Raji (cell line): Measurements from ENCODE around the gene ARHGDIA.

Source experiments
- POLR2A ChIP-seq: IDR thresholded peaks from 2 replicates; pipeline ENCODE4 v1.6.1; 2011; ENCODE audit warnings: low read depth, low read length, control low read depth; ENCODE audit not compliant: insufficient read depth

Gene ARHGDIA

DNA sequence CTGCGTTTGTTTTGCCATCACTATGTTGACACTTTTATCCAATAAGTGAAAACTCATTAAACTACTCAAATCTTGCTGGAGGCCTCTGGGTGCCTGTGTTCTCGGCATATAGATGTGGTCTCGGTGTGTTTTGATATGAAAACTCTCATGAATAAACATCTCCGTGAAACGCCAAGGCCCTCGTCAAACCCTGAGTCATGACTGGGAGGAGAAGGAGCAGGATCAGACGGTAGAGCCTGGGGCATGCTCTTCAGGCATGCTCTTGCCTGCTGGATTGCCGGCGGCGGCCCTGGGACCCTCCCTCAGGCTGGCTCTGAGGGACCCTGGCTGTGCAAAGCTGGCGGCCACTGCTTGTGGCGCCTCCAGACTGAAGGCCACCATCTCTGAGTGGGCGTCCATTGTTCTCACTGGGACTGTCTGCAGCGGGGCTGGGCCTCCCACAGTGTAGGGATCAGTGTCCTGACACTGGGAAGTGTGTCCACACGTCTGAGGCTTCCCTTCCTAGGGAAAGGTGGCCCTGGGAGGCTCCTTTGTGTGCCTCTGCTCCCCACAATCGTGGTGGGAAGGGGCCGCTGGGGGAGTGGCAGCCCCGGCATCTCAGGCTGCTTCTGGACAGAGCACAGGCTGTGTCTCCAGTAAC, 29.2 kb upstream of the ARHGDIA start:
- no peak for TF ChIP-seq POLR2A

DNA sequence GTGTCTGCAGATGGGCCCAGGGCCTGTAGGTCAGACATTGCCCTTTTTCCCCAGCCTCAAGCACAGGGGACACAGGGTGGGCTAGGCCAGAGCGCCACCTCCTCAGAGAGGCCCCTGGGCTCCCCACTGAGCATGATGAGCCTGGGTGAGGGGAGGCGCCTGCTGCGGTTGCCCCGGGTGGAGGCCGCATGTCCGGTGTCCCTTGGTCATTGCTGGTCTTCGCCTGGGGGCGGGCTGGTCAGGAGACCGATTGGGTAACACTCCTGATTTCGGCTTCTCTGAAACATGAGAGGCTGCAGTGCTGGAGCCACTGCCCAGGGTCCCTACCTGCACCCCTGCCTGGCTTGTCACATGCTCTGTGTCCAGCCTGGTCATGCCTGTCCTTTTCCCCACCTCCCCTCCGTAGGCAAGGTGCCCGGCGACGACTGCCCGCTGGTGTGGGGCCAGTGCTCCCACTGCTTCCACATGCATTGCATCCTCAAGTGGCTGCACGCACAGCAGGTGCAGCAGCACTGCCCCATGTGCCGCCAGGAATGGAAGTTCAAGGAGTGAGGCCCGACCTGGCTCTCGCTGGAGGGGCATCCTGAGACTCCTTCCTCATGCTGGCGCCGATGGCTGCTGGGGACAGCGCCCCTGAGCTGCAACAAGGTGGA, 28.5 kb upstream of the ARHGDIA start:
- TF ChIP-seq POLR2A = no peak

DNA sequence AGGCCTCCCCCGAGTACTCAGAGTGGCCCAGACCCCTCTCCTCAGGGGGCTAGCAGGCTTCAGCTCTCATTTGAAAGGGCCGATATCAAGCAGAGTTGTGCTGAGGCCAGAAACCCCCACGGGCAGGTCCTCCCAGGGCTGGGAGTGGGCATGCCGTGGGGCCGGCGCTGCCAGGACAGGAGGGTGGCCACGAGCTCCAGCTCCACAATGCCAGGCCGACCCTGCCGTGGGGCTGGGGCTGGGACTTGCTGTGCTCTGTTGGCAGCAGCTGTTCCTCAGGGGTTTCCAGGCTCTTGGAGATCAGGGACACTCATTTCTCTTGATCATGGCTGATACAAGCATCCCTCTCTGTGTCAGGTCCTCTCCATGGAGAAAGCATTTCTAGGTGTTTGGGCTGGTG, 27.7 kb upstream of the ARHGDIA start:
- no peak for TF ChIP-seq POLR2A

DNA sequence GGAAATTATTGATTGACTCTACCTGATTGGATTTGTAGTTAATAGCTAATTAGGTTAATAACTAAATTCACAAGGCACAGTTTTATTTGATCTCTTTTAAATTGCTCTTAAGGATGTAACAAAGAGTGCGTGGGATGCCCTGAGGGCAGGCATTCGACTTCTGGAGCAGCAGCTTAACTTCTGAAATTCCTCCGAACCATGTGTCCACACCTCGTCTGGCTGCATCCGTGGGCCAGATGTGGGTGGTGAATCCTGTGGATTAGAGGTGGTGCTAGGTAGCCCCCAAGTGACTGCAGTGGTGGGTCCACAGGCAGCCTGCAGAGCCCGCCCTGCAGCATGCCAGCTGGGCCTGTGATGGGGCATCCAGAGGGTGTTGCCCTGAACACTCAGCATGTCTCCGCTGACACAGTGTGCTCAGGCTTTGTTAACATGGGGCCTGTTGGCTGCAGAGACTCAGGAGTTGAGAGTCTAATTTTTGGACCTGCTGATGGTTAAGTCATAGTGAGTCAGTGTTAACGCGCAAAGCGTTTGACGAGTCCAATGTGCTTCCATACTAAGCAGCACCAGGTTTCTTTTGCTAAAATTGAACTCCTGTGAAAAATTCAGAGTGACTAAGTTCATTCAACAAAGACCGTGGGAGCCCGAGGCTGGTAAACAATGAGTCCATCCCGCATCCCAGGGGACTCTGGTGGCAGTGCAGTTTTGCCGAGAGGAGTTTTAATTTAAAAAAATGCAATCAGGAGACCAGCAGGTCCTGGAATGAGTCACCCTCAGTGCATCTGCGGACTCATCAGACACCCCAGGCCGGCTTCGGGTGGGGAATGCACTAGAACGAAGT, 27.1 kb upstream of the ARHGDIA start:
- no peak for TF ChIP-seq POLR2A

DNA sequence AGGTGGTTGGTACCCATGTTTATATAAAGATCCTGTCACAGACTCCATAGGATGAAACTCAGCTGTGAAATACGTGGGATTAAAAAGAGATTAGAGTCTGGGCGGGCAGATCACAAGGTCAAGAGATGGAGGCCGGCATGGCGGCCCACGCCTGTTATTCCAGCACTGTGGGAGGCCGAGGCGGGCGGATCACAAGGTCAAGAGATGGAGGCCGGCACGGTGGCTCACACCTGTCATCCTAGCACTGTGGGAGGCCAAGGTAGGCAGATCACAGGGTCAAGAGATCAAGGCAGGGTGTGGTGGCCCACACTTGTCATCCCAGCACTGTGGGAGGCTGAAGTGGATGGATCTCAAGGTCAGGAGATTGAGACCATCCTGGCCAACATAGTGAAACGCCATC, 24.3 kb upstream of the ARHGDIA start:
- TF ChIP-seq POLR2A = no peak

DNA sequence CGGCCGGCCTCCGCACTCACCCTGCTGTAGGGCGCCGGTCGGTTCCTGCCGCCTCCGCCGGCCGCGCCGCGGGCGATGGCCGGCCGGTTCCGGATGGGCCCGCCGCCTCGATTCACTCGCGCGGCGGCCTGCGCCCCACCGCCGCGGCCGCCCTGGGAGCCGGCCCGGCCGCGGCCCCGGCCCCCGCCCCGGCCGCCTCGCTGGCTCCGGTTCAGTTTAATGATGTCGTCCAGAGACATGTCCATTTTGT, 20.1 kb upstream of the ARHGDIA start:
- no peak for TF ChIP-seq POLR2A

DNA sequence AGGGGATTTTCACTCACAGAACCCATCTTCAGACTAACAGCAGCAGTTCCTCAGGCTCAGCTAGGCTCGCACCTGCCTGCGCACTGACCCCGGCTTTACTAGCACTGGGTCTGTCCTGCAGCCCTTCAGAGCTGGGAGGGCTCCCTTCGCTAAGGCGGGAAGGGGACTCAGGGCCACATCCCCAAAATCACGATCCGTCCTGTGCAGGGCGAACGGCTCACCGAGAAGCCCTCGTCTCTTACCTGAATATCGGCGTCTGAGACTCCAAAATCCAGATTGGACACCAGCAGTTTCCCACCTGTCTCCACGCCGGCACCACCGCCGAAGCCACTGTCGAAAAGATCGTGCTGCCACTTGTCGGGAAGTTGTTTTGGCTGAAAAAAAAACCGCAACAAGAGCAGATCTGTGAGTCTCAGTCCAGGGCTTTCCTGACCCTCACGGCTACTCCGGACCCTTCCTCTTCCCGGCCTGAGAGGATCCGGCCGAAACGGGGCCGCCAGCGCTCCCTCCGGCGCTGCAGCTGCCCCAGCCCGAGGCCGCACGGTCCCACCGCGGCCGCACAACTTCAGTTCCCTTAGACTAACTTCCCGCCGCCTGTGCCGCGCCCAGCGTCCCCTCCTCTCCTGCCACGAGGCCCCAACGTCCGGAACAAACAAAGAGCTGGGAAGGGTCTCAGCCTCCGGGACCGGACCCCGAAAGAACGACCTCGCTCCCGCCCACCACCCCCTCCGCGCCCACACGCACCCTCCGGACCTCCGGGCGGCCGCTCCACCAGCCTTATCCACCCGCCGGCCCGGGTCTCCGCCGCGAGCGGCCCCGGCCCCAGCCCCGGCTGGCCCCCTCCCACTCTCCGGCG, 19.5 kb upstream of the ARHGDIA start:
- TF ChIP-seq POLR2A = no peak

DNA sequence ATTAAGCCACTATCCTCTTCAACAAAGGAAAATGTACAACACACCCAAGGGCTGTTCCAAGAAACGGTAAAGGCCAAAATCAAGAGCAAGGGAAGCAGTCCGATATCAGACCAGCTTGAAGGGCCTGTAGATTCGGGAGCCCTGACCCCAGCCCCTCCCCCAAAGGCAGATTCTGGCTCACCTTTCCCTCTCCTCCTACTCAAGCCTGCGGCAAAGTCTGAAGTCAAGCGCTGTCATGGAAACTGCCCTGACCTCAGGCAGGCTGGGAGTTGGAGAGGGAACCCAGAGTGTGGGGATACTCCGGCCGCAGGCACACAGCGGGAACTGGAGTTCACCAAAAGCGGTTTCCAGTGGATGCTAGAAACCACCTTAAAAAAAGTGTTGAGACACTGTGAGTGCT, 18.5 kb upstream of the ARHGDIA start:
- TF ChIP-seq POLR2A = no peak

DNA sequence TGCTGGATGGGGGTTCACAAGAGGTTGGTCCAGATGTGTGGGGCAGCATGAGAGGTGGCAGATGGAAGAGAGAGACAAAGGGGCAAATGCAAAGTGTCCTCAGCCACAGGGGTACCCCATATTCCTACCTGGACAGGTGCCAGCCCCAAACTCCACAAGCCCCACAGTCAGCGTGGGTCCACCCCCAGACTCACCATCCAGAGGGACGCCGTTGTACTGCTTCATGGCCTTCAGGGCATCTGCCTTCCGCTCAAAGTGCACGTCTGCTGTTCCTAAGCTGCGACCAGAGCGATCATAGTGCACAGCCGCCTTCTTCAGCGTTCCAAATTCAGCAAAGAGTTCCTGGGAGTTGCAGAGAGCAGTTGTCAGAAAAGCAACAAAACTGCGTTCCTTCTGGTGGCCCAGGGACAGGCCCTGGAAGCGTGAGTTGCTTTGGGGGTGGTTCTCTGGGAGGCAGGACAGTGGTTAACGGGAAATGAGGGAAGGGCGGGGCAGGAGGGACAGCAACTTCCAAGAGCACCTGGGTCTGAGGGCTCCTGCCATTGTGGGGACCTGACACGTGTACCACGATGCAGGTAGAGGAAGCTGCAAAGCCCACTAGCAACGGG, 18.0 kb upstream of the ARHGDIA start:
- no peak for TF ChIP-seq POLR2A

DNA sequence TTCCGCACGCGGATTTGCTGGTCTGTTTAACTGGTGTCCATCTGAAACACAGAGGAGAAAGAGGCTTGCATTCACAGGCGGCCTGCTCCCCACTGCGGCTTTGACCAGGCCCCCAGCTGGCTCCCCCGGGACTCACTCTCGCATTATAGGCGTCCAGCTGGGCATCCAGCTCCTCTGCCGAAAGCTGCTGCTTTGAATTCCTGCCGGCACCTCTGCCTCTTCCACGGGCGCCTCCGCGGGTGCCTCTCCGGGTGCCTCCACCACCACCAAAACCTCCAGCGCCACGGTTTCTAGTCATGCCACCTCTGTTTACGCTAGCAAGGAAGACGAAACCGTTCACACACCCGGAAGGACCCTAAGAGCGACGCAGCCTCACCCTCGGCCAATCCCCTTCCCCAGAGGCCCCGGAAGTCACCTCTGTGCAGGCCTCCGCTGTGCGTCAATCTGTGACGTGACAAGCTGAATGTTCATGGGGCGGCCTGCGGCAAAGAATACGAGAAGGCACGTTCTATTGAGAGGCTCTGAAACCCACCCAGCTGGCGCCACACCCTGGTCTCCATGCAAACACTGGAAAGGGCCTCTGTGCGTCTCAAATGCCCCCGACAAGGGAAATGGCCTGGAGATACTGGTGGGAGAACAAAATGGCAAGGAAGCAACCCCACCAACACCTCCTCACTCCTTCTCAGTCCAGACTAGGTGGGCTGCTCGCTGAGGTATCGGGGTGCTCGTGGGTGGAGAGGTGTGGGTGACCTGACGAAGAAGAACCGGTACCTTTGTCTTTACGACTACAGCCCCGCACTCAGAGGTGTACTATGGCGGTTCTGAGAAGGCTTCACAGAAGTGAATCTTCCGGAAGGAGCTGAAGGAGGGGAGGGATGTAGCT, 17.2 kb upstream of the ARHGDIA start:
- TF ChIP-seq POLR2A = no peak

DNA sequence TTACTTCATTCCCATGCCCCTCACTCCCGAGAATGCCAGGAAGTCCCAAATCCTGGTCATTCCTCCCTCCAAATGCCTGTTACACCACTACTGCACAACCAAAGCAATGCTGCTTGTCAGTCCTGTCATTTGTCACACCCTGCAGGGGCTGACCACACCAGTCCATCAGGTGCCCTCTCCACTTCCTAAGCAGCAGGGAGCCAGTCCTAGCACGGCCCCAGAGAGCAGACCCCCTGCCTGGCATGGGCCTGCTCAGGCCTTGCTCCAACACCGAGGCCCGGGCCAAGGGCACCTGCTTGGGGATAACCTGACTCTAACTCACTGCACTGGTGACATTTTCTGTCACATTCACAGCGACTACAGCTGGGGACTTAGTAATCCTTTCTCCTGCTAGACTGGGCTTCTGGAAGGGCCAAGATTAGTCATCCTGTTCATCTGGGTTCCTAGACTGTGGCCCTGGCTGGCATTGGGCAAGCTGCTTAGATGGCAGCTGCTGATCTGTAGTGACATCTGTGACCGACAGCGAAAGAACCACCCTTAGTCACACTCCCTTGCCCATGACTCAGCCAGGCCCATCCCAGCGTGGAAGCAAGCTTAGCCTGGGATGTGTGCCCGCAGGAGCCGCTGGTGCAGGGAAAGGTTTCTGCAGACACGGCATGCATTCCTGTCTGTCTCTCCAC, 14.9 kb upstream of the ARHGDIA start:
- no peak for TF ChIP-seq POLR2A

DNA sequence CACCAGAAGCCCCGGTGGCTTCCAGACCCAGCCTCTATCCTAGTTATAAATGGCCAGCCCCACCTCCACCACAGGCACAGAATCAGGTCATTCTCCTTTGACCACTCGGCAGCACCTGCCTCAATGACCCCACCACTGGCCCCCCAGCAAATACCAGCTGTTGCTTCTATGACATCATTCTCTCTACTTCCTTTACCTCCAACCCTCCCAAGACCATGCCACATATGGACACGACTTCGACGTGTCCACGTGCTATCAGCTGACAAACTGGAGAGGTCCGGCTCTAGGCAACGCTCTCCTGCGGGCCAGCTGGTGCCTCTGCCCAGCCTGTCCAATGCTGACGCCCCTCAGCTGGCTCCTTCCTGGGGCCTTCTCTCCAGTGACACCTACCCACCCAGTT, 14.3 kb upstream of the ARHGDIA start:
- no peak for TF ChIP-seq POLR2A

DNA sequence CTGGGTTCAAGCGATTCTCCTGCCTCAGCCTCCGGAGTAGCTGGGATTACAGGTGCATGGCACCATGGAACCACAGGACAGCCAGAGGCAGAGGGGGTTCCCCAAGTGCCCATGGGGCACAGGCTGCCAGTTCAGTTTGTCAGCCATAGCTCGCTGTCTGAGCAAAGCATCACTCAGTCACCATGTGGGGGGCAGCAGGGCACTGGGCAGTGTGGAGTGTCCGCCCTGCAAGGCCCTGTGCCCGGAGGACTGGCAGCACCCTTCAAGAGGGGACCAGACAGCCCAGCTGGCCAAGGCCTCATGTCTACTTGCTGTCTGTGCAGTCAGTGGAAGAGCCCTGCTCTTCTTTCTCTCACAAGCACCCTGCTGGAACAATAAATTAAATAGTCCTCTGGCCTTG, 13.8 kb upstream of the ARHGDIA start:
- no peak for TF ChIP-seq POLR2A

DNA sequence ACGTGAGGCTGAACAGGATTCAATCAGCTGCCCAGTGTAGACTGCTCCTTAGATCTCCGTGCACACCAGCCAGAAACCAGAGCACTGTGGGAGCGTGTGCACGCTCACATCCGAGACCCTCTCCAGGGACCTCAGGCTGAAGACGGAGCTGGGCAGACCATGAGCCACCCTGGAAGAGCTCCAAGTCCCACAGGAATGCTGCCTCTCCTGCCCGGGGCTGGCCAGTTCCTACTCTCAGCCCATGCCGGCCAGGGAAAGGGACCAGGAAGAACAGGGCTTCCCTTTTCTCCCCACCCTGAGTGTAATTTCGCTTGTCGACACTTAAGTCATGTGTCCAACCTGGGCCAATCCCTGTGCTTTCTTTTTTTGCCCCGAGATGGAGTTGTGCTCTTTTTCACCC, 13.4 kb upstream of the ARHGDIA start:
- no peak for TF ChIP-seq POLR2A
